Fibroblast of skin of scalp (primary cell): ENCODE data around the gene UNCX.

Experiments used
- DNase-seq: peaks from one replicate; pipeline ENCODE4 v3.0.0-alpha.2; 2013

UNCX gene

DNA sequence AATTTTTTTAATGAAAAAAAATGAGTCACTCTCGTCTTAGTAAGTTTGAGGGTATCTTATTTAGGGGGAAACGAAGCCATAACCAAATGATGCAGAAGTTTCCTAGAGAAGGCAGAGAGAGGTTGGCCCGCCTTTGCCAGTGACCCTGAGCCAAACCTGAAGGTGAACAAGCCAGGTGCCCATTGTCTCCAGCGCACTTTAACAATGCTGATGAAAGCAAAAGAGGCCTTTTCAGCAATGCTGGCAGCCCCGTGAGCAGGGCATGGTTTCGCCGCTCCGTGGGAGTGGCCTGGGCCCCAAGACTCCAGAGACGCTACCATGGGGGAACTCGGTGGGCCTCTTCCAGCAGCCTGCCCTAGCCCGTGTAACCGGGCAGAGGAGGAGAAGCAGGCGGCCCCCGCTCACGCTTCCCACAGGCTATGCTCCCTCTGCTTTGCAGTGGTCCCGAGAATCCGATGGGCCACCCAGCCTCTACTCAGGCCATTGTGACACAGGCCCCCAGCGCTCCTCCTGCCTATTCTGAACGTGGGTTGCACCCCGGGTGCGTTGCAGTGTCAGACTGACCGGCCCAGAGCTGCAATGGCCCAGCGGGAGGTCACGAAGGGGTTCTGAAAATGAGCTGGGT, 14.0 kb upstream of the UNCX start:
- no peak for DNase-seq

DNA sequence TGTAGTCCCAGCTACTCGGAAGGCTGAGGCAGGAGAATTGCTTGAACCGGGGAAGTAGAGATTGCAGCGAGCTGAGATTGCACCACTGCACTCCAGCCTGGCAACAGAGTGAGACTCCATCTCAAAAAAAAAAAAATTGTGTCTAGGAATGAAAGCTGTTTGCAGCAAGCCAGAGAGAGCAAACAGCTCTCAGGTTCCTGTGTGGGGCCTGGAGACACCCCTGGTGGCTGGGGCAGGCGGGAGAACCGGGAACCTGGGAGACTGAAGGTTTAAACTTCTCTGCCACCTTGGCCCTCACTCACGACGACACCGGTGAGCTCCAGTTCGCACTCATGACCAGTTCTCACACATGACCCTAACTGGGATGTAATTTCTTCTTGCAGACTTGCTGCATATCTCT, 13.2 kb upstream of the UNCX start:
- DNase-seq = no peak

DNA sequence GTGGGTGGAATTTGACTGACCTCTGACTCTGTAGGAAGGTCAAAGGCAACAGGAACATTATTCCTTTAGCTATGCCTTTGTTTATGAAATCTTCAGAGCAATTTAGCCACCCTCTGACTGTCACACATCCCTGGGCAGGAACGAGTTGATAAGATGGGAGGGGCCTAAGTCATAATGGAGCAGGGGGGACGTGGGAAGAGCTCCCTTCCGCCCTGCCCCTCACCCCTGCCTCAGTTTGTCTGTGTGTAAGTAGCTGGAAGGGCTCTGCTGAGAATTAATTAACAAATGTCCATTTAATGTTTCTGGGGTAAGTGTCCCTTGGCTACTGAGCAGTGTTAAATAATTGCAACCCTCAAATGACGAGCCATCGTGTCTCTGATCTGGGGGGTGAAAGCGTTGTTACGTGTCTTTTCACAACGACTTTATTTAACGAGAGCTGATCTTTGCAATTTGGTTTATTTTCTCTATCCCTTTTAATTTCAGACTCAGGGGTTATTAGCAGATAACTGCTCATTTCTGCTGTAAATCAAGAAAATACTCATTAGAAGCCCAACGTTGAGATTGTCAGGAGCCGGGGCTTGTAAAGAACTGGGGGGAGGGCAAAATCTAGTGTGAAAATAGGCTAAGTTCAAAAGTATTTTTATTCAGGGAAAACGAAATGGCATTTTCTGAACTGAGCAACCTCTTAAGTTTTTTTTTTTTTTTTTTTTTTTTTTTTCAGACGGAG, 12.5 kb upstream of the UNCX start:
- no peak for DNase-seq

DNA sequence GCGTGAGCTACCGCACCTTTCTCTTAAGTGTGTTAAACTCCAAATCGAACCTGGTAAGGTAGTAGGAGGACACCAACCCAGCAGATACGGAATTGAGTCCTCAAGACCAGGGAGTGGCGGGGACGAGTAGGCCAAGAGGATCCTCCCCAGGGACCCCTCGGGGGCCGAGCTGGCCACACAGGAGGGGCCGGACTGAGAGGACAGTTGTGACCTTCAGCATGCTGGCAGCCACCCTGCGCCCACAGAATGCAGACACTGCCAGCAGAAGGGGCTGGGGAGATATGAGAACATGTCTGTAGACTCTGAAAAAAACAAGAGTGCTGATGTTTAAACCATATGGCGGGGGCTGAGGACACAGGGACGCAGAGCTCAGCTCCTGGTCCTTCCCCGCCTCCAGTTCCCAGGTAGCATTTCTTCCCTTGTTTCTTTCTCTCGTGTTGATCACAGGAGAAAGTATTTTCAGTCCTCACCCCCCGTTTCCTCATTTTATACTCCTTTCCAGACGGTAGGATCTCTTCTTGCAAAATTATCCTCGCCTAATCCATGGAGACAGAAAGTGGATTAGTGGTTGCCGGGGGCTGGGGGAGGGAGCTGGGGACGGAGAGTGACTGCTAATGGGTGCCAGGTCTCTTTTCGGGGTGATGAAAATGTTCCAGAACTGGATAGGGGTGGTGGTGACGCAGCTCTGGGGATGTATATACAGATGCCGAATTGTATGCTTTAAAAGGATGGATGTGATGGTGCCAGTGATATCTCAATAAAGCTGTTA, 11.5 kb upstream of the UNCX start:
- no peak for DNase-seq

DNA sequence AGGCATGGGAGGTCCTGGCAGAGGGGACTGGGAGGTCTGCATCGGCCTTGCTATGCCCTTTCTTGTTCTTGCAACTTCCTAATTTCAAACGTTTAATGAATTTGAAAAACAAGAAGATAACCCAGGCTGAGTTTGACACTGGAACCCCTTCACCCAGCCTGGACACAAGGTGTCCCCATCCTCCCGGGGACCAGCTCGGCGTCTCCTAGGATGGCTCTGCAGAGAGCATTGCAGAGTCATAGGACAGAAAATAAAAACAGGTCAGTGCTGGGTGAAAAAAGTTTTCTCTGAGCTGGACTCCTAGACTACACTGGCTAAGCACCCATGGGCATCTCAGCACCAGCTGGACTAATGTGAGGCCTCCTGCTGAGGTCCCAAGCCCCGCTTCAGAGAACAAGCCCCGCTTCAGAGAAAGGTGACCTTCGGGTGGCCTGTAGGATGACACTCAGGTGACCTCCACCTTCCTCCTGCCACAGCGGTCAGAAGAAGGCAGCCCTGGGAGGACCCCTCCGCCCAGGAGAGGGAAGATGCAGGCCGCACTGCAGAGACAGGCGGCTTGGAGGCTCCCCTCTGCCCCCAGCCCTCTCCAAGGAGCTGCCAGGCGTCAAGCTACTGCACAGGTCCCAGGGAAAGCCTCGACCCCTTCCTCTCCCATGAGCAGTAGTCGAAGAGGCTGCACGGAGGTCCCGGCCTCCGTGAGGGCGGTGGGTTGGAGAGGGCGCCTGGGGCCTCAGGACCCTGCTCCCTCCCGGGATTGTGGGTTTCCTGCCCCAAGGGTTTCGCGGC, 9.3 kb upstream of the UNCX start:
- DNase-seq = no peak

DNA sequence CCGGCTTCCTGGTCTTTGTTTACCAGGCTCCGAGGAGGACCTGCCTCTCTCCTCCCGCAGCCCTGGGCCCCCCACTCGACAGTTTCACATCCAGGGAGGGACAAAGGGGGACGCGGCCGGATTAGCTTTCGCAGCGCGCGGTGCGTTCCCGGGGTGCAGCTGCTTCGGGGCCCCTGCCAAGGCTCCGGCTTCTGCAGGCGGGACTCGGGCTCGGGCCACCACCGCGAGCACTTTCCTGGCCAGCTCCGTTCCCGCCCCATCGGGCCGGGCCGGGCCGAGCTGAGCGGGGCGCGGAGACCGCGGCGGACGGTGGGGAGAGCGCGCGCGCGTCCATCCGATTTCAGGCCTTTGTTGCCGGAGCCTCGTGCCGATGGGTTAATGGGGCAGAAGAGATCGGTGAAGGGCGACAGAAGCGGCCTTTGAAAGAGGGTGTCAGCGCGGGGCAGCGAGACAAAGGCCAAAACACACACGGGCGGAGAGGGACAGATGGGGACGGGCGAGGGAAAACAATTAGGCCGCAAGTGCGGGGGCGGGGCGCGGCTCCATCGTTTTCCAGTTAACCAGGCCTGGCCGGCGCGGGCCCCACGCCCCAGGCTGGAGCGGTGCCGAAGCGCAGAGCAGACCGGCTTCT, 8.5 kb upstream of the UNCX start:
- no peak for DNase-seq

DNA sequence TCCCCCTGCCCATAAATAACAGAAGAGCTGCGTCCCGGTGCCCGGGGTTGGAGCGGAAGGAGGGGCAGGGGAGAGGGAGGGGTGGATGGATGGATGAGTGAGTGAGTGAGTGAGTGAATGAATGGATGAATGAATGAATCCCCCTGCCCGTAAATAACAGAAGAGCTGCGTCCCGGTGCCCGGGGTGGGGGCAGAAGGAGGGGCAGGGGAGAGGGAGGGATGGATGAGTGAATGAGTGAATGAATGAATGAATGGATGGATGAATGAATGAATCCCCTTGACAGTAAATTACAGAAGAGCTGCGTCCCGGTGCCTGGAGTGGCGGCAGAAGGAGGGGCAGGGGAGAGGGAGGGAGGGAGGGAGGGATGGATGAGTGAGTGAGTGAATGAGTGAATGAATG, 7.6 kb upstream of the UNCX start:
- DNase-seq = no peak

DNA sequence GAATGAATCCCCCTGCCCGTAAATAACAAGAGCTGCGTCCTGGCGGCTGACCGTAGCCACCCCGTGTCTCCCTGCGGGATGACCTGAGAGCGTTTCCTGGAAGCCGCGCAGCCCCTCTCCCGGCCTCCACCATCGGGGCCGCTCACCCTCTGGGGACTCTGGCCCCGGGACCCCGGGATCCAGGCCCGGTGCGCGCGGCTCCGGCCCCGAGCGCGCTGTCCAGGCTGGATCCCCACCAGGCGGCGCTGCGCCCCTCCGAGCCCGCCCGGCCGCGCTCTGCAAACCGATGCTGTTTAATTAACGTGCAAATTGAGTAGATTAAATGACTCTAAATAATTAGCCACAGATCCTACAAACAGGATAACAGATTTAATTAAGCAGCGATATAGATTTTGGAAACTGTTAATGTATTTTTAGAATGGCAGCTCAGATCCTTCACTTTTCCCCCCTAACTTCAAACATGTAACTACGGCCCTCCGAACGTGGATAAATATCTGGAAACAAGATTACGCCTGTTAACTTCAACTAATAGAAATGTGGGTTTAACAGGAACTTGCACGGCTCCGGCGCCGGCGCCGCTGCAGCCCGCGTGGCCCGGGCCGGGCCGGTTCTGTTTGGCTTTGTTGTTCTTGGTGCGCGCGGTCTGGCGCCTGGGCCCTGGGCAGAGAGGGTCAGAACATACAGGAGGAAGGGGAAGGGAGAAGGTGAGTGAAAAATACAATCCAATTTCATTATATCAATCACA, 7.1 kb upstream of the UNCX start:
- DNase-seq = no peak

DNA sequence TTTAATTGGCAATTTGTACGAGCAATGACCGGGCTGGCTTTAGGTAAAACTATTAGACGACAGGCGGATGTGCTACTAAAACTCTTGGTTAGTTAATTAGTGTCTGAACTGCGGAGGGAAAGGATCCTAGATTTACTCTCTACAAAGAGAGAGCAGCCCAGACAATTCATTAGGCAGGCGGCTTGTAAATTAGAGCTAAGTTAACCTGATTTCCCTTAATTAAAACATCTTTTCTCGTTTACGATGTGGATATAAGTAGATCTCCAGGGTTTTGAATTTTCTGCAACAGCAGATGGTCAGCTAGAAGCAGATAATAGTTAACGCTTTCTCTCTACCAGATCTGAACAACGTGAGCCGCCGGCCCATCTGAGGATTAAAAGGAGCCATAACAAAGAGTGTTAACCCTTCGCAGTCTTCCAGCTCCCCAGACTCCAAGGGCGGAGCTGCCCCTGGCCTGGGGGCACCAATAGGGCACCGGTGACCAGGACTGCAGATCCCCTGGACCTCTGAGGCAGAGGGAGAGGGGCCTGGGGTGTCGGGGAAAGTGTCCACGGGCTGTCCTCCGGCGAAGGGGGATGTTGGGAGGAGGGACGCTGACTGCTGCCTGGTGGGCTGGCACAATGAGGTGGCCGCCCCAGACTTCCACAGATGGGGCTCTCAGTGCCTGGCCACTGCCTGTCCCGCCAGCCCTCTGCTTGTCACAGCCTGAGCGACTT, 6.3 kb upstream of the UNCX start:
- no peak for DNase-seq

DNA sequence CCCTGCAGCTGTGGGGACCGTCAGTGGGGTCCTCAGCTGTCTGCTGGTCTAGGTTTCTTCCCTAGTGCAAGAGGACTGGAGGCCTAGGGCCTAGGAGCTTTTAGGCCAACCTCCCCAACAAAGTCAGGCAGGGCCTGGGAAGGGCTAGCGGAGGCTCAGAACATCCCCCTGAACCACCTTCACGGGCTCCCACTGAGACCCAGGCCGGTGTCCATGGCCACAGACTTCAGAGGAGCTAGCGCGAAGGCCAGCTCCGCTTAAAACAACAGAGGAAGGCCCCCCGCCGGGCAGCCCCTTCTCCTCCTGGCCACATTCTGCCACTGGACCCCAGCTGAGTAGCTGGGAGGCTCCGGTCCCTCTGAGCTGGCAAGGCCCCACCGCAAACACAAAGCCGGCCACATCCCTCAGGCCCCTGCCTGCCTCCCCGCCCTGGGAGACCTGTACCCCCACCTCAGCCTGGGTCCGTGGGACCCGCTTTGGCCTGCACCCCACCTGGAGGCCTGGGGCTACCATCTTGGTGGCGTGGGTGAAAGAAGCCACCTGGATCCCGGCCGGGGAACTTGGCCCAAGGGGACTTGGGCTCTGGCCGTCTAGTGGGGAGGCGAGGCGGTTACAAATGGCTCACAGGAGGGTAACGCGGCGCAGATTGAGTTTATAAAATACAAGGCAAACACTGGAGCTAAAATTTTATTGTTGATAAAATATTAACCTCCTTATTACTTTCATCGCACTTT, 5.4 kb upstream of the UNCX start:
- no peak for DNase-seq

DNA sequence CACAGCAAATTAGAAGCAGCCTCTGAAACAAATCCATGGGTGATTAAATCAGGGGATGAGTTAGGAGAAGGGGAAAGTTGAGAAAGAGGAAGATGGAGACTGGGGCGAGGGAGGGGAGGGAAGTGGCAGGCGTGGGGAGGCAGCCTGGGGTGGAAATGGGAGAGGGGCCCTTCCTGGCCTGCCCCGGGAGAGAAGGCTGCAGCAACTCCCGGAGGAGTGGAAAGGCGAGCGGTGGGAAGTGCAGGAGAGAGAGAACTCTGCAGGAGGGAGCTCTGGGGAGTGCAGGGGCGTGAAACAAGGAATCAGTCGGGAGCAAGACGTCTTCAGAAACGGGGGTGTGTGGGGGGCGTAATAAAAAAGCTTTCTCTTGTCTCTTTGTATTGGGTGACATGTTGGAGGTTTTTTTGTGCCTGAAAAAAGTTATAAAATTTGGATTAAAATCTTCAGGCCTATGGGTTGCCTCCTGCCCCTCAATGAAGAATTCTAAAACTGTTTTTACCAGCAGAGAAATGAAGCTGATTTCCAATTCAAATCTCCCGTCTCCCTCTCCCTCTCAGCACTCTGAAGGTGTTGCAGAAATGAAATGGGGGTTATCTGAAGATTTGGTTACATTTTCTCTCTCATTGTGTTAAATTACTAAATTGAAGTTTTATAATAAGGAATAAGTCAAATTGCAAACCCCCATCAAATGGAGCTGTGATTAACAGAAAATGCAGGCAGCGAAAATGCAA, 4.7 kb upstream of the UNCX start:
- DNase-seq = no peak

DNA sequence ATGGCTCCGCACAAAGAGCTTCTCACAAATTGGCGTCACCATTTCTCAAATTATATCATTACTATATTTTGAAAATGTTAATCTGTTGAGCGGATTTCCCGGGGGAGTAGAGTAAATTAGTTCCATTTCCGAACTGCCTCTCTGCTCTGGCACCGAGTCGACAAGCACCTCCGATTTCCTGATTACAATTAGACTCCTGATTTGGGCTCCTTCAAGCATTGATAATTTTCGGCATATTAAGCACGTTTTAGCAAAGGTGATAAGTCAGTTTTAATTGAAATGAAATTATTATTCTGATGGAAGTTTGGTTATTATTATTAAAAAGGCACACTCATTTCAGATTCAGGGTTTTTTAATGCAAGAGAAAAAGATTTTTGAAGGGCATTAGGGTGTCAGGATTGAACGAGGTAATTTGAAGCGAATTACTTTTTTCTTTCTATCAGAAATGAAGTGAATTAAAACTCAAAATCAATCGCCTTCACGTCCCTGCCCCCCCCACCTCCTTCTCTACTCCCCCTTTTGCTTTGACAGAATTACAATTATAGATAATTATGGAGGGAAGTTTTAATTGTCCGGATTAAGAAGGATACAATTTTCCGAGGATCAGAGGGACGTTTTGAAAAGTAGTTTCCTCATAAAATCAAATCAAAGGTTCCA, 4.0 kb upstream of the UNCX start:
- DNase-seq = no peak

DNA sequence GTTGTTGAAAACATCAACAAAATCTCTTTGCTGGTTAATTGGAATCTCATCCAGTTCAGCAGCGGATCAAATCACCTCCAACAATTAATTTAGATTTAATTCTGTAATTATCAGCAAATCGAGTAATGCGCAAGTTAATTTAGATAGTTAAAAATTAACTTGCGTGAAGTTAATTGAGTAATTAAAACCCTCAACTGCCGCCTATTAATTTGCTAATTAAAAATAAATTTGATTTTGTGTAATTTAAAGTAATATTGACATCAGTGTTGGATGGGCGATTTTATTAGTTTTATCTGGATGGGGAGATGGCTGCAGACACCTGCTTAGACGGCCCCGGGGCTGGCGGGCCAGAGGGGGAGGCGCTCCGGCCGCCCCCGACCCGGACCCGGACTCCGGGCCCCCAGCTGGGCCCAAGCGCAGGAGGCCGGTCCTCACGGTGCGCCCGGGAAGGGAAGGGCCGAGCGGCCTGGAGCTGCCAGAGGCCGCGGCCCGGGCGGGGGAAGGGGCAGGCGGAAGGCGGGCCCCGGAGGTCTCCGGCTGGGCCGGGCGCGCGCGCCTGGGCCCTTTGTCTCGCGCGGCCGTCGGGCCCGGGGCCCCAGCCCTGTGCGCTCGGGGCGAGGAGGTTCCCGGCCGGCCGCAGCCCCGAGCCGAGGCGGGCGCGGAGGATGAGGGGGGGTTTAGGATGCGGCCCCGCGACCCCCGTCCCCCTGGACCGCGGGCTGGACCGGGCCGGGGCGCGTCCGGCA, 3.3 kb upstream of the UNCX start:
- DNase-seq = no peak

DNA sequence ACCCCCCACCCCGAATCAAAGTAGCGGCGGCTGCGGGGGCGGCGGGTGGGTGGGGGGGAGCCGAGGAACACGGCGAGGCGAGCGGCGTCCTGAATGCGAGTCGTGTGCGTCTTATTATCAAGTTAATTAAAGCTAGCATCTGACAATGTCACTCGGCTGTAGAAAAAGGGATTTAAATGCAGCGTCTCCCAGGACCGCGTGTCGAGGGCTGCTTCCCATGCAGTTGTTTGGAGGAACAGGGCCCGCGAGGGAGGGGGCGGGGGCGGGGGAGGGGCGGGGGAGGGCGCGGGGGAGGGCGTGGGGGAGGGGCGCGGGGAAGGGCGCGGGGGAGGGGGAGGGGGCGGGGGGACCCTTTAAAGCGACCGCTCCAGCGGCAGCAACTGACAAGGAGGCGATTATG, 2.7 kb upstream of the UNCX start:
- DNase-seq = no peak

DNA sequence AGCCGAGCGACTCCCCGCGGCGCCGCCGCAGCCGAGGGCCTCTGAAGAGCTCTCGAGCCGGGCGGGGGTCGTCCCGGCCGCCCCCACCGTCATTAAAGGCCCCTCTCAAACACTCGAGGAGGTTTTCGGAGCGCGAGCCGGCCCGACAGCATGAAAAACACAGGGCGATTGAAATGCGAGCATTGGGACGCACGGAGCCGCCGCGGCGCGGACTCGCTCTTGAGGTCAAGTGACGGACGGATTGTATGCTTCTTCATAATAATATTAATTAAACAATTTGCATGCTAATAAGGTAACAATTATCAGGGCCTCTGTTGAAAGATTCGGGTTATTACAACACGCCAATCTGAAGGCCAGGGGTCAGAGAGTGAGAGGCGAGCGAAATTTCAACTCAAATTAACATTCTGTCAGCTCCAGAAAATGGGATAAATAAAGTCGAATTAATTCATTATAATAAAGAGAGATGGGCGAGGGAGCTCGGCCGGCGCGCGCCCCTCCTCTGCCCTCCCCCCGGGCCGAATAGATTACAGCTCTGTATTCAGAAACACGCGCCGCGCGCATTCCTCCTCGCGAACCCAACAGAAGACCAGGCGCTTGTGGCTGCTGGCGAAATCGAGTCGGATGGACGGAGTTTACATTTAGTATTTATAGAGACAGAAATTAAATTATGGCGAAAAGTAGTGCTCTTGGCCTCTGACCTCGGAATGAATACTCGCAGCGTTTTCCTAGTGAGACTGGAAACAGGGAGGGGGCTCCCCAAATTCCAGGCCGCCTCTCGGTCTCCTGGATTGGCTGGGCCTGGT, 2.1 kb upstream of the UNCX start:
- no peak for DNase-seq

DNA sequence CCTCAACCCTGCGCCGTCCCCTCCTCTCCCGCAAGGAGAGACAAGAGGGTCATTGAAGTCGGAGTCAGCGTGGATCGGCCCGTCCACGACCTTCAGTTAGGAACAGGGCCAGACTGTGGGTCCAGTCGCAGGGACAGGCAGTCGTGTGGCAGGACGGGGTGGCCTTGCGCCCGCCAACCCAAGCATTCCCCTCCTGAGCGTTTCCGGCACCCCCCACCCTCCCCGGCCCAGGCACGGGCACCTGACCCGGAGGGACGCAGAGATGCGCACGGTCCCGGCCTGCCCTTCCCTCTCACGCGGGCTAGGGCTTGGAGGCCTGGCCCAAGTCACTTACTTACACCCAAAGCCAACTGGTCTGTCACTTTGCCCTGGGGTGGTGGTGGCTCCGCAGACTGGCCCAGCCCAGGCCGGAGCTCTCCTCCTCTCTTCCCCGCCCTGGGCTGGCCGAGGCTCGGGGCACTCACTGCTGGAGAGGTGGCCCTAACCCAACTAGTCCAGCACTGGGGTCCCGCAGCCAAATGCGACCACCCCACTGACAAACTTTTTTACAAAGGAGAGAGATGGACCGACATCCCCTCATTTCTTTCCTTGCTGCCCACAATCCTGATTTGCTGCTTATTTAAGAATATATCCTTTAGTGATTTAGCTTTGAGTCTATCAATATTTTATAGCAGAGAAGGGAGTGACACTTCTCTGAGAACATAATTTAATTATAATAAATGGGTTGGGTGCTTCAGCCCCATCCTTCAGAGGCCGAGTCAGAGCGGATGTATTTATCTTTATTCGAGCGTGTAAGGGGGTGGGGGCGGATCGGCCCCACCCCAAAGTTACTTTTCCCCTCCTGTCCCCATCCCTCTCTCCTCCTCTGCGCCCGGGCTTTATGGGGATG, 1.2 kb upstream of the UNCX start:
- DNase-seq = no peak

DNA sequence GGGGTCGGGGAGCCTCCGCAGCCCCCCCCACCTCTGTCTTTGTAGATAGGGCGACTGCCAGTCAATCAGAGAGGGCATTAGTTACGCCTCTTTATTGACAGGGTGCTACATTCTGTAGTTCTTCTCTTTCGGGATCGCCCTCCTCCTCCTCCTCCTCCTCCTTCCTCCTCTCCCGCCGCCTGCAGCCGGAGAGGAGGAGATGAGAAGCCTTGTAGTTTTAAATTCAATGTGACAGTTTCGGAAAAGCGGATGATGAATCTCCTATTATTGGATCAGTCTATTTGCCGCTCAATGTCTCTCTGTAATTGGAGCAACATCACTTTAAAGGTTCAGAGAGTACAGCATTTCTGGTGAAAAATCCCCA, 587 bp upstream of the UNCX start:
- DNase-seq = no peak
